GM19099 (cell line): ENCODE data around the gene ANKRD39.
A peak's percentile ranks its signal among the peaks of the same experiment; 100 is the strongest.

ENCODE experiments used
- POLR2A ChIP-seq: IDR thresholded peaks from 3 replicates; pipeline ENCODE4 v1.6.1; 2011; ENCODE audit warnings: low read depth; ENCODE audit not compliant: insufficient read length; ENCODE audit errors: extremely low read depth

ANKRD39 gene

DNA sequence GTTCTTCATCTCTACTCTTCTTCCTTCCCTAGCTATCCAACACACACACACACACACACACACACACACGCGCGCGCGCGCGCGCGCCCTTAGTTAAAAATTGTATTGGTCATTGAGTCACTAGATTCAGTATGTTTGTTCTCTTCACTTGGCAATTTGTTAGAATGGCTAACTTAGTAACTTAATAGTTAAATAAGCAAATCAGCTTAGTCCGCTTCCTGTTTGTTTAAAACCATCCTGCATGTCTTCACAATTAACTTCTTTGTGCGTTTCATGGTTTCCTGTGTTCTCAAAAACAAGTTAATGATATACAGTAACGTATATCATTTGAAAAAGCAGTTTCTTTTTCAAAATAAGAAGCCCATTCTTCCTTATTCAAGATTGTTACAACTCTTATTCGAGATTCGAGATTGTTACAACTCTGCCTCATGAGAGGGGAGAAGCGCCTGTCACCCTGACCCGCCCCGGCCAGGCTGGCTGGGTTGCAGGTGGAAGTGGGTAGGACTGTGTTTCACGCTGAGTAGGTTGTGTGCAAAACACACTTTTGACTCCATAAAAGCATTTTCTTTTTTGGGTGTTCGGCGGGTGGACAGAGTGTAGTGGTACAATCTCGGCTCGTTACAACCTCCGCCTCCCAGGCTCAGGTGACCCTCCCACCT is 51.2 kb downstream of the ANKRD39 start:
- TF ChIP-seq POLR2A, result peak; percentile 32

DNA sequence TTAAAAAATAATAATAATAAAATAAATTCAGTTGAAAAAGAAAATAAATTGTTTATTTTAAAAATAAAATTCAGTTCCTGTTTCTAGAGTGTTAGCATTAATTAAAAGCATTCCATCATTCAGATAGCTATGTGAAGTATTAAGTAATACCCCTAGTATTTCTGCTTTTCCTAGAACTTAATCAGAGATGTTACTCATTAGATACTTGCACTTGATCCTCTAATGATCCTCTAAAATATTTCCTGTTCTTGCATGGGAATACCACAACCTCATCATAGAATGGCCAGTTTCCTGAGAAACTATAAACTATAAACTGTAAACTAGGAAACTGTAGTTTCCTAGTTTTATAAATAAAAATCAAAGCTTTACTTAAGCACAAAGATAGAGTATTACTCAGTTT is 52.8 kb downstream of the ANKRD39 start:
- no peak for TF ChIP-seq POLR2A

DNA sequence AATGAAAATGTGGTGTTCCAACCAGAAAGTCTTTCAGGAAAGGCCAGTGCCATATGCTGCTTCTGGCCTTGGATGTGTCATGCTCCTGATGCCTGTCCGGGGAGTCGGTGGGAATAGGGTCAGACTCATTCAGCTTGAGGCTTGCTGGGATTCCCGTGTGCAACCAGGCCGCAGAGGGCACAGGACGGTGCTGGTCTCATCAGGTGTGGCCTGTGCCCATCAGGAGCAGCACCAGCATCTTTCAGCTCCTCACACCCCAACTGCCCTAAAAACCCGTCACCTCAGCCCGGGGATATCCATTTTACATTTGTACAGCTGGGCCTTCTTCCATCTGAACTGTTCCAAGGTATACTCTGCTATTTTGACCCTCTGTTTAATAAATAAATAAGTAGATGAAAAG is 55.1 kb downstream of the ANKRD39 start:
- no peak for TF ChIP-seq POLR2A

DNA sequence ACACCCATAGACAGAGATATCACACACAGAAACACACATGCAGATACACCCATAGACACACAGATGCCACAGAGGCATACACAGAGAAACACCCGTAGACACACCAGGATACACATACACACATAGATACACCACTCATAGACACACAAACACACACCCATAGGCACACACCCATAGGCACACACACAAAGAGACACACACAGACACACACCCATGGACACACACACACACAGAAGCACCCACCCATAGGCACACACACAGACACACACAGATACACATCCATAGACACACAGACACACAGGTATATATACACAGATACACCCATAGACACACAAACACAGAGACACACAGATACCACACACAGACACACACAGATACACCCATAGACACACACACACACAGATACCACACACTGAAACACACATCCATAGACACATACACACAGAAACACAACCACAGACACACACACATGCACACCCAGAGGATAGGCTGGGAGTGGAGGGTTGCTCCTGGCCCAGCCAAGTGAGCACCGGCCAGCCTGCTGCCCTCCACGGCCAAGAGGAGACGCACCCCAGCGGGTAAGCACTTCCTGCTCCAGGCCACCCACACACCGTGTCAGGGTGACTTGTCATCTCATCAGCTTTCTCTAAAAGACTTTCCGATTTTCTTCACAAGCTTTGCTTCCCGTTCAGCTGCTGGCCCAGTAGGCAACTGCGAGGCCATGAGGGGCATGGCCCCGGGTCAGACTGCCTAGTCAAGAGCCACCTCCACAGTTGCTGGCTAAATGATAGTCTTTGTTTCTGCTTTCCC is 55.8 kb downstream of the ANKRD39 start:
- TF ChIP-seq POLR2A, result no peak

DNA sequence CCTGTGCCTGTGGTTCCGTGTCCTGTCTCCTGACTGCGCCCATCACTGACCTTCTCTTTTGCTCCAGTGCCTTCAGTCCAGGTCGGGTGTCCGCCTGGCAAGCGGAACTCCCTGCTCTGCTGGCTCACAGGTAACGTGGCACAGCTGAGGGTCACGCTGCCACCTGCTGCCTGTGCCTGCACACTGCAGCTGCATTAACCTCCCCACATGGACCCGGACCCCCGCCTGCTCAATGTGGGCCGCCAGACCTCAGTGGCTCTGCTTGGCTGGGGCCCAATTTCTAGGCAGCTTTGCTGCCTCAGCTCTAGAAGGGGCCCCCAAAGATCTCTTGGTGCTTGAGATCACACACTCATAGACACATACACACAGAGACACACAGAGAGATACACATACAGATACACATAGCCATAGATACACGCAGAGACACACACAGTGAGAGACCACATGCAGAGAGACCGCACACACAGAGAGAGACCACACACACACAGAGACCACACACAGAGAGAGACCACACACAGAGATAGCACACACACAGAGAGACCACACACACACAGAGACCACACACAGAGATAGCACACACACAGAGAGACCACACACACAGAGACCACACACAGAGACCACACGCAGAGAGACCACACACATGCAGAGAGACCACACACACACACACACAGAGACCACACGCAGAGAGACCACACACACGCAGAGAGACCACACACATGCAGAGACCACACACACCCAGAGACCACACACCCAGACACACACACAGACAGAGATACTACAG is 56.6 kb downstream of the ANKRD39 start:
- TF ChIP-seq POLR2A, result no peak

DNA sequence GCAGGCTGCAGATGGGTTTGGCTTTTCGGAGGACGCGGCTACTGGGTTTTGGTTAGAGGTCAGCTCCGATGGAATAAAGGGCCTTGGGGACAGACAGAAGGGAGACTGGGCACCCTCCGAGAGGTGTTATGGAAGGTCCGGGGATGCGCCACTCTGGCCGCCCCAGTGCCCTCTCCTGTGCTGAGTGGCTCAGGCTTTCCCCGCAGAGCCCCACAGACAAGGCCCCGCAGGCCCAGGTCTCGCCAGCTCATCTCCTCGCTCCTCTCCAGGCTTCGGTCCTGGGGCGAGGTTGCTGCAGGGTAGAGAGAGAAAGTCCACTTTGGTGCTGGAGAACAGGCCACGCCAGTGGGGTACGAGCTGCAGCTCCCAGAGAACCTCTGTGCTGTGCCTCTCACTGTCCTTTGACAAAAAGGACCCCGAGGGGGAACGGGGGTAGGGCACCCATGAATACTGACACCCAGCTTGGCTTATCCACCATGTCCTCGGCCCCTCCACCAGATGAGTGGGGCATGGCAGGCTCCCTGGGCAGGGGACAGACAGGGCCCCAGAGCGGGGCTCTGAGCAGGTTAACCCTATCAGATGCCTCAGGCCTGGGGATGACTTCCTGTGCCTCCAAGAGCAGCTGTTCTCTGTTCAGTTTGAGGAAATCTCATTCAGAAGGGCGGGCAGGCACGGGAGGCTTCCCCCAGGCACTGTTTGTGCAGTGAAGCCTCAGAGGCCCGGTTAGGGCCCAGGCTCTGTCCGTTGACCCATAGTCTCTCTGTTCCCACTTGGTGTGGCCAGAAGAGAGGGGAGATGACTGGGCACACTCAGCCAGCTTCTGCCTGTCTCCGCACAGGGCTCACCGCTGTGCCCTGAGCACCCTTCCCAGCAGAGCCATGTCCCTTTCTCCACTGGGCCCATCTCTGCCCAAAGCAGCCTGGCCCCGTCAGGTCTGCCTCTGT is 57.5 kb downstream of the ANKRD39 start:
- TF ChIP-seq POLR2A, result no peak

DNA sequence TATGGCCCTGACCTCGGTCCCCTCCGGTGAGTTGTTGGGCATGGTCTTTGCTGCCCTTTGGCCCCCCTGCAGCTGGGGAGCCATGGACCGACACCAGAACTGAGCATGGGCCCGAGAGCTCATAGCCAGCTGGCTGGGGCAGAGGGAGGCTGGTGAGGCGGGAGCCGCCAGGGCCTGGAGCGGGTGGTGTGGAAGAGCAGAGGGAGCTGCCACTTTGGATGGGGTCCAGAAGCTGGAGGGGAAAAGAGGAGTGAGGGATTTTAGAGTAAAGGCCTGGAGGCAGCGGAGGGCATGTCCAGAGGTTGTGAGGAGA is 58.2 kb downstream of the ANKRD39 start:
- TF ChIP-seq POLR2A, result no peak

DNA sequence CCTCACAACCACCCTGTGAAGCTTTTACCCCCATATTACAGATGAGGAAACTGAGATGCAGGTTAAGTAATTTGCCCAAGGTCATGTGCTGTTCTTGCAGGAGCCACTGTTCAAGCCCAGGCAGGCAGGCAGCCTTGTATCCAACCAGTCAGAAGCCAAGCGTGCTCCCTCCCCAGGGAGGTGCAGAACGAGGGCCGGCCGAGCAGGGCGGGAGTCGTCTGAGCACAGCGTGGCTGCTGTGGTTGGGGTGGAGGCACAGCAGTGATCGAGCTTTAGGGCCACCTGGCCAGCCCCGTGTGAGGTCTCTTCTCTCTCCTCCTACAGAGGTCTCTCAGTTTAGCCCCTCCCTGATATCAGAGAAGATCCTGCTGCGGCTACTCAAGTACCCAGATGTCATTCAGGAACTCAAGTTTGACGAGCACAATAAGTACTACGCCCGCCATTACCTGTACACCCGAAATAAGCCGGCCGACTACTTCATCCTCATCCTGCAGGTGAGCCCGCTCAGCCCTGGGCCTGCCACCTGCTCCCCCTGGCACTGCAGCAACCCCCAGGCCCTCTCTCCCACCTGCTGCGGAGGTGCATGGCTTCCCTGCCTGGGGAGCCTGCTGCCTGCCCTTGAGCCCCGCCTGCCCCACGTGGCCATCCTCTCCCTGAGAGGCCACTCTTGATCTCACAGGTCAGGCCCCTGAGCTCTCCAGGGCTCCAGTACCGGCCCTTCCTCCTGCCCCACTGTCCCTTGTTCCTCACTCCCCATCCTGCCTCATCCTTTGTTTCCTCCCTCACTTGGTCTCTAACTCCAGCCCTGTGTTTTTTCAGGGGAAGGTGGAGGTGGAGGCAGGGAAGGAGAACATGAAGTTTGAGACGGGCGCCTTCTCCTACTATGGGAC is 58.8 kb downstream of the ANKRD39 start:
- TF ChIP-seq POLR2A, result no peak
